ENCODE data around the gene ASCL2.

The ASCL2 gene

DNA sequence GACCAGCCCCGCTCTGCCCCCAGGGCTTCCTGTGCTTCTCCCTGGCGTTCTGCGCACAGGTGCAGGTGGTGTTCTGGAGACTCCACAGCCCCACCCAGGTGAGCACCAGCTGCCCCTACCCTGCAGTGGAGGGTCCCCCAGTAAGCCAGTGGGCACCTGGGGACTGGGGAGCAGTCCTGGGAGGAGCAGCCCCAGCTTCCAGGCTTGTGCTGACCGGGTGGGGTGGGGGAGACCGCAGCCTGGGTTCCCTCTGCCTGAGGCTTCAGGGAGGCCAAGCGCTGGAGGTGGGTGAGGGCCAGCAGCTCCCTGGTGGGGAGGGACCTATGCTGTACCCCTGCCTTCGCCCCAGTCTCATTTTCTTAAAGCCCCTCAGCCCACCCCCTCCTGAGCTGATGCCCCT, 38.3 kb upstream of the ASCL2 start:
- DNase-seq (ENCODE audit: low spot score): no peak

DNA sequence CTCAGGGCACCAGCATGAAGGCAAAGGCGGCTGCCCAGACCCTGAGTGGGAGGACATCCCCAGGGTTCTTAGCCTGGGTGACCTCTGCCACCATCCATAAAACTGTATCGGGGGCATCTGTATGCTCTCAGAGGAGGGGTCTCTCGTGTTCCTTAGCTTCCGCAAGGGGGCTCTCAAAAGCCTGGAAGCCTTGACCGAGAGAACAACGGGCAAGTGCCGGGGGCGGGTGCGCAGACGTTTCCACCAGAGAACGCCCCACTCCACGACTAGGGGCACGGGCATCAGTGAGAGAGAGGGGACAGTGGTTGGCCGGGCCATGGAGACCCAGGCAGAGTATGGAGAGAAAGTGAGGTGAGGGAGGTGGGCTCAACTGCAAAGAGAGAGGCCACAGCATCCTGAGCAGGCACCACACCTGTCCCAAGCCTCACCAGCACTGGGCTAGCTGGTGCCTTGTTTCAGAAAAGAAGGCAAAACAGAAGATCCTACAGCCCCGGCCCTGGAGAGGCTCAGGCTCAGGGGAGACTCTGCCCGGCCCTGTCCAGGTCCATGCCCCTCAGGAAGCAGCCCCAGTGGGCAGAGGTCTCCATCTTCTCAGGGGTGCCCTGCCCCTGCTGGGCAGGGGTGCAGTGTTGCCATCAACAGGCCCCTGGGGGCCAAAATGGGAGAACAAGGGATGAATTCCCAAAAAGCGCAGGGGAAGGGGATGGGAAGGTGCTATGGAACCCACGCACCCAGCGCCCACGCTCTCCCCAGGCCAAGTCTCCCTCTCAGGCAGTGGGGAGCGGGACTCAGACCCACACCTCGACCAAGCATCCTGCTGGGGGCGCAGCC, 37.3 kb upstream of the ASCL2 start:
- DNase-seq (ENCODE audit: low spot score): no peak

DNA sequence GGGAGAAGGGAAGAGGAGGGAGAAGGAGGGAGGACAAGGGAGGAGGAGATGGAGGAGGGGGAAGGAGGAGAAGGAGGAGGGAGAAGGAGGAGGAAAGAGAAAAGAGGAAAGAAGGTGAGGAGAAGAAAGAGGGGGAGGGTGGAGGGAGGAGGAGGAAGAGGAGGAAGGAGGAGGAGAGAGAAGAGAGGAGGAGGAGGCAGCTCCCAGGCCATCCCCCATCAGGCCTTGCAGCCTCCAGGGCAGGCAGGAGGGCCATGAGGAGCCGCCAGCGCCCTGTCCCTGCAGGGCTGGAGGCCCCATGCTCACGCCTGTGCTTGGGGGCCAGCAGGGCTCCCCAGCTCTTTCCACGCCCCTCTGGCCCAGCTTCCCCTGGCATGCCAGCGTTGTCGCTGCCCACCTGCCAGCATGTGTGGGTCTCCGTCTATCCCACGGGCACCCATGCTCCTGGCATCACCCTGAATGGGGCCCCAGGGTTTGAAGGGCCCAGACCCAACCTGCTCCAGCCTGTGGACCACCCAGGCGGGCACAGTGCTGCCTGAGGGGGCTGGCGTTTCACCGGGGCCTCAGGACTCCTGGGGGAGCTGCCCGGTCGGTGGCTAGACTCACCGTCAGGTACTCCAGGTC, 36.6 kb upstream of the ASCL2 start:
- DNase-seq (ENCODE audit: low spot score): peak; percentile 49

DNA sequence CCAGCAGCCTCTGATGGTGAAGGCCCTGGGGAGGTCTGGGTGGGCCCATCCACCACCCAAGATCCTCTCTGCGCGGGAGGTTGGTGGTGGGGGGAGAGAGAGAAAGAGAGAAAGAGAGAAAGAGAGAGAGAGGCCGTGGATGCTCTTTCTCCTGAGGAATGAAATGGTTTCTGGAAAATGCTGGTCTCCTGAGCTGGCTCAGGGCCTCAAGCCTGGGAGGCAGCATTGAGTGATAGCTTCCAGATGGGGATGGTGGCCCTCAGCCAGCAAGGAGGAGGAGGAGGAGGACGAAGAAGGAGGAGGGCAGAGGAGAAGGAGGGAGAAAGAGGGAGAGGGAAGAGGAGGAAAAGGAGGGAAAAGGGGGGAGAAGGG, 36.0 kb upstream of the ASCL2 start:
- peak; percentile 79 for DNase-seq (ENCODE audit: low spot score)

DNA sequence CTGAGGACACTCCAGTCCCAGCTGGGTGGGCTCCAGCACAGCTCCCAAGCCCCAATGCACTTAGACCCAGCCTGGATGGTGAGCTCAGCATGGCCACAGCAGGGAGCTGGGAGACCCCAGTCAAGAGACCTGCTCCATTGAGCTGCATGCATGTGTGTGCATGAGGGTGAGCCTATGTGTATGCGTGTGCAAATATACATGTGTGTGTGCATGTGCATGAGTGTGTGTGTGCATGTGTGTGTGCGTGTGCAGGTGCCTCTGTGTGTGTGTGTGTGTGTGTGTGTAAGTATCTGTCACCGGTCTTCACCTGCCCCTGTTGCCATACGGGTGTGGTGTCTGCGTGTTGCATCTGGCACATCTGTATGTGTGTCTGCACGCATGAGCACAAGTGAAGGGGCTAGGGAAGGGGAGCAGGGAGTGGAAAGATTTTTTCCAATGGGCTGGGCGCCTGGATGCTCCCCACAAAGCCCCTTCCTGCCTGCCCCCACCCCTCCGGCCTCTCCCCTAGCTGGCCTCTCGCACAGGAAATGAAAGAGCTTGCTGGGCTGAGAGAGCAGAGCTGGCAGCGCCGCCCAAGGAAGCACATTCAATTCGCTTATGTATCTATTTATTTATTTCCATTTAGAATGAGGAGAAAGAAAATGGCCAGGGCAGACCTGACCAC, 35.5 kb upstream of the ASCL2 start:
- DNase-seq (ENCODE audit: low spot score): no peak

DNA sequence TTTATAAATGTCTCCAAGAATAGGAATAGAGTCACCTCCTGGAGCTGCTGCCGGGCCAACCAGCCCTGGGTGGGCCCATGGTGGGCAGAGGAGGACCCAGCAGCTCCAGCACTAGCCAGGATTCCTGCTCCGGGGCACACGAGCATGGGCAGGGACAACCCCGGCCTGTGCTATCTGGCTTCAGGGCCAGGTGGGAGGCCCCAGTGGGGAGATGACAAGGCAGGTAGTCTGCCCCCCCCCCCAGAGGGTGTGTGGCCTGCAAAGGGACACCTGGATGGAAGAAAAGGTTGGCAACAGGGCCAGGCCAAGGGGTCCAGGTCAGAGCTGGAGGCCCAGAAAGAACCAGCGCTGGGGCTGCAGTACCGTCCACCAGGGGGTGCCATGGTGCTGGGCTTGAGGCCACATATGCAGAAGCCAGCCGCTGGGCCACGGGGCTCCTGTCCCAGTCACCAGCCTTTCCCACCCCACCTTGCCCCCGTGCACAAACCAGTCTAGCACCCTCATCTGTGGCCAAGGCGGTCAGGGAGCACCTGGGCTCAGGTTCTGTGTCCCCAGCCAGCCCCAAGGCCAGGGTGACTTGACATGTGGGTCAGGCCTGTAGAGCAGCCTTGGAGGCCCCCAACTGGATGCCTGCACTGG, 34.9 kb upstream of the ASCL2 start:
- peak; percentile 86 for DNase-seq (ENCODE audit: low spot score)

DNA sequence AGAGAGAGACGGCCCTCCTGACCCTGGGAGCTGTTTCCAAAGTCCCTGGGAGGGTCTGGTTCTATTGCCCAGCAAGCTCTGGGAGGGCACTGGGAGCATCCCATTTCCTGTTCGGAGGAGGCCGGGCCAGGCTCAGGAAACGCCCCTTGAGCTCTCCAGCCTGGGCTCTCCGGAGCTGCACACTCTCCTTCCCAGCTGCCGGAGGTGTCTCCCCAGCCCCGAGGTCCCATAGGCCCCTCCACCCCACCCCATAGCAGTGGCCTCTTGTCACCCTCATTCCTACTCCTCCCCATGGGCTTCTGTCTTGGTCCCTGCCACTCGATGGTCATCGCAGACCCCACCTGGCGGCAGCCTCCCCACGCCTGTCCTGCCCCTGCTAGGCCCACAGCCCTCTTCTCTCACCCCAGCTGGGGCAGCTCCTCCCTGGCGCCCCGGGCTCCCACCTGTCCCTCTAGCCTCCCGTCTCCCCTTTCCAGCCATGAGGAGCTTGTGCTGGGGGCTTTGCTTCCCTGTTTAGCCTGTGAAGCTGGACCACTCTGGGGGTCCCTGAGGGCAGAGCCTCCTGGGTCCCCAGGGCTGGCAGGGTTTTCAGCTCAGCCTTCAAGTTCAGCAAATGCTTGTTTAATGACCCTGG, 34.2 kb upstream of the ASCL2 start:
- DNase-seq (ENCODE audit: low spot score): no peak

DNA sequence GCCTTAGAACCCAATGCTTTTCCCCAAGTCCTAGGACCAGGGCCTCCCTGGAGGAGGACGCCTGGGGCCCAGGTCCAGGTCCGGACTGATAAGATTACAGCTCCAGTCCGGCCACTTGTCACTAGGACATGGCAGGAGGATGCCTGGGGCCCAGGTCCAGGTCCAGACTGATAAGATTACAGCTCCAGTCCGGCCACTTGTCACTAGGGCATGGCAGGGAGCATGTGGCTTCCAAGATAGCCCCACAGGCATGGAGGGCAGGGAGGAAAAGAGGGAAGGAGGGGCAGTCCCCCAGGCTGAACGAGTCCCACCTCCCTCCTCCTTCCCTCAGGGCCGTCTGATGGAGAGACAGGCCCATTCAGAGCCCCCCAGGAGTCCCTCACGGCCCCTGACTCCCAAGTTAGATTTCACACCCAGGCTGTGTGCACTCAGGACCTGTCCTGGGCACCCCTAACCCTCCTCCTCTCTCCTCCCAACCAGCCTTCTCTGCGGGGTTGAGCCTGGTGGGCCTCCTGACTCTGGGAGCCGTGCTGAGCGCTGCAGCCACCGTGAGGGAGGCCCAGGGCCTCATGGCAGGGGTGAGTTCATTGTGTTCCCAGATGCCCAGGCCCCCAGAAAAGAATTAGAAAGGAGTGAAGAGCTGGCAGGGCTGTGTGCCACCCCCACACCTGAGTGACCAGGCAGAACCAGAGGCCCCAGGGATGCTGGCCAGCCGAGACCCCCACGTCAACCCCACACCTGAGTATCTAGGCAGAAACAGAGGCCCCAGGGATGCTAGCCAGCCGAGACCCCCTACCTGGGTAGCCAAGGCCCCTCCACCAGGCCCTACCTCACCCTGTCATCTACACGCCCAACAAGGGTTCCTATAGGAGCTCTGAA, 33.5 kb upstream of the ASCL2 start:
- no peak for DNase-seq (ENCODE audit: low spot score)

DNA sequence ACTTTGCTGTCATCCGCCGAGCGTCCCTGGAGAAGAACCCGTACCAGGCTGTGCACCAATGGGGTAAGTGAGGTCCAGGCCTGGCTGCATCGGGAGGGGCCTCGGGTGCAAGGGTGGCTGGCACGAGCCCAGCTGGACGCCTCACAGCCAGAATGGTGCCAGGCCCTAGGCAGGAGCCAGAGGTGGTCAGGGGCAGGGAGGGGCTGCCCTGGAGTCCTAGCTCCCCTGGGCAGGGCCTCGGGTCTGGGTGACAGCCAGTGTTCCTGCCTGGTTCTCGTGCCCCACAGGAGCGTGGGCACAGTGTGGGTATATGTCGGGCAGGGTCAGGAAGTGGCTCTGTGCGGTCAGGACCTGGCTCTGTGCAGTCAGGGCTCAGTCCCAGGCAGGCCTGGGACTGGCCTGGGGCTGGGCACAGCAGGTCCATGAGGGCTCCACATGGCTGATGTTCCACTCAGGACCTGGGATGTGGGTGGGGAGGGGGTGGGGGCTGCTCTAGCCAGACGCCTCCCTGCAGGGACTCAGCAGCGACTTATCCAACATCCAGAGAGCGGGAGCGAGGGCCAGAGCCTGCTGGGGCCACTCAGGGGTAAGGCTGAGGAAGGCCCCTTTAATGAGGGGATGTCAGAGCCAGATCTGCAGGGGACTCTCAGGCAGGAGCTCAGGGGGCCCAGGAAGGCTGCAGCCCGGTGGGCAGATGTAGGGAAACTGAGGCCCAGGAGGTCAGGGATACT, 32.7 kb upstream of the ASCL2 start:
- no peak for DNase-seq (ENCODE audit: low spot score)

DNA sequence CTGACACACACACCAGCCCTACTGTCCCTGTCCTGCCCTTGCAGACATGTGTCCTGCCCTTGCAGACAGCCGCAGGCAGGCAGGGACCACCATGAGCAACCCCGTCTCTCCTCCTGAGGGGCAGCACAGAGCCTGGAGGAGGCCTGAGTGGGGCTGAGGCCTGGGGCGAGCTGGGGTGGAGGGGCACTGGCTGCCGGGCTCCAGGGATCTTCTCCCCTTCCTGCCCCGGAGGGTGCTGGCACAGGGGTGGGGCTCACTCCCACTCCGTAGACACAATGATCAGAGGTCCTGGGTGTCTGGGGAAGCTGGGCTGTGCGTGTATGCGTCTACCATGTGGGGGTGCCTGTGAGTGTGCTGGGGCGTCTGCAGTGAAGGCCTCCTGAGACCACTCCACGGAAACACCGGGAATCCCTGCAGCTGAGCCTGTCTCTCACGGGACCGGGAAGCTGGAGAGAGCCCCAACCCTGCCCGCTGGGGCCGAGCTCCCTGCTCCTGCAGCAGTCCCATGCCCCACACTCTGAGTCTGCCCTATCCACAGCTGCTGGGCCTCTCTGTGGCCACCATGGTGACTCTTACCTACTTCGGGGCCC, 32.0 kb upstream of the ASCL2 start:
- no peak for DNase-seq (ENCODE audit: low spot score)

DNA sequence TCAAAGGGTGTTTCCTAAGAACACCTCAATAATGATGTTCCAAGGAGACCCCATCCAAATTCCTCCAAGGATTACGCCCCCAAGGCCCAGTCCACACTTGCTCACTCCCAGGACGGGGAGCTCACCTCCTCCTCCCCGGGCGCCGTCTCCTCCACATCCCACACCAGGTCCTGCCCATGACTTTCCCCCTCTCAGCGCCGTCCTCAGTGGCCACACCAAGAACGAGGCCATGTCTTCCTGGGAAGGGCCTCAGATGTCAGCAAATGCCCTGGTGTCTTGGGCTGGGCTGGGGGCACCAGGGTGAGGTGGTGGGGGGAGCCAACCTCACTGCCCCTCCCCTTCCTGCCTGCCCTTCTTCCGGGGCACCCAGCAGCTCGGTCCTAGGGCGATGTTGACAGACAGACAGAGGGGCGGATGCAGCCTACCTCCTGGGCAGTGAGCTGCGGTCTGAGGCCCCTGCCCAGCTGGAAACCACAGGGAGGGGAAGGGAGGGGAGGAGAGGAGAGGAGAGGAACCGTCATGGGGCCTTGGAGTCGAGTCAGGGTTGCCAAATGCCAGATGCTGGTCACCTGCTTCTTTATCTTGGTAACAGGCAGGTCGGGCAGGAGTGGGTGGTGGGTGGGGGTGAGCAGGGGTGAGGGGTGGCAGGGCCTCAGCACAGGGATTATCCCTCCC, 31.4 kb upstream of the ASCL2 start, which contains the start of the genes C11orf21 and TSPAN32:
C11orf21 (minus strand) TSS at position 288 of the 675 bp plus-strand sequence; CDS start at position 178, 110 bp downstream.
TSPAN32 (plus strand) TSS at position 383 of the 675 bp plus-strand sequence; CDS start at position 520, 137 bp downstream.
- DNase-seq (ENCODE audit: low spot score): no peak

DNA sequence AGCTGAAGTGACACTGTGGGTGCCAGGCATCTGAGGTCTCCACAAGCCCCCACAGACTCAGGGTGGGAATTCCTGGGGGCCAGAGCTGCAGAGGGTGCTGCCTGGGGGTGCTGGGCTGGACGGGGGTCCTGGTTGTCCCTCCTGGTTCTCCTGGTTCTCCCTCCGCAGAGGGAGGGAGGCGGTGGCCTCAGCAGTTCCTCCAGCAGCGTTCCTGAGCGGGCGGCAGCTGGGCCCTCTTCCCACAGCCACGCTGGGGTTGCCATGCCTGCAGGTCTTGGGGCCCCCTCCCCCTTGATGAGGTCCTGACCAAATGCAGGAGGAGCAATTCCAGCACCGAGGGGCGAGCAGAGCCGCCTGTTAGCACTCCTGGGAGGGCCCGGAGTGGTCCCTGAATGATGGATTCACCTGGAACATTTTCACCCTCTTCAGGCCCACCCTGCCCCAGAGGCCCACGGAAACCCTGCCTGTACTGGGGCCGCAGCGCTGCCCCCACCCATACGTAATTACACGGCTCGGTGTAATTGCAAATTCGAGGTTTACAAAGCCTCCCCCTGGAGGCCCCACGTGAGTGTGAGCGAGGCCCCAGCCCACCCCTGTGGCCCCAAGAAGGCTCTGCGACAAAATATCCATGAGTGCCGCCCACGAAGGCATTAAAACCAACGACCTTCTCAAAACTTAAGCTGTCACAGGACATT, 30.7 kb upstream of the ASCL2 start:
- DNase-seq (ENCODE audit: low spot score): no peak

DNA sequence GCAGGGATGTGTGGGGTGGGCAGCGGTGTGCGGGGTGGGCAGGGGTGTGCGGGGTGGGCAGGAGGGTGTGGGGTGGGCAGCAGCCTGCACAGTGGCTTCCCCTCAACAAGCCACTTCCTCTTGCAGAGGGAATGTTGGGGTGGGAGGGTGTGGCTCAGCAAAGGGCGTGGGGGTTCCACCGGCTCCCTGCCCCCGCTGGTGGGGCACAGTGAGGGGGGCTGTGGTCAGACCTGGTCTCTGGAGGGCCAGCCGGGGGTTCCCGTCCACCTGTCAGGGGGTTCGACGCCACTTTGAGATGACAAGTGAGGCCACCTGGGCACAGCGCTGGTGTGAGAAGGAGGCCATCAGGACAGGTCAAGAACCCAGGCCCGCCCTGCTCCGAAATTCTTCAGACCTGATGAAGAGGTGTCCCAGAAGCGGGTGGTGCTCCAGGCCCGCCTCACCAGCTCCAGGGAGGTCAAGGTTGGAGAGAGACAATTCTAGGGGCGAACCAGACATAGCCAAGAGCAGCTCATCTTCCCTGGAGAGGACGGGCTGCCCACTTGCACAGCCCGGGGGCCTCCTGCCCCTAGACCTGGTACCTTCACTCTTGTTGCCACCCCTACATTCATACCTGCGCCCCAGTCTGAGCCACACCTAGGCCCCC, 30.0 kb upstream of the ASCL2 start:
- no peak for DNase-seq (ENCODE audit: low spot score)

DNA sequence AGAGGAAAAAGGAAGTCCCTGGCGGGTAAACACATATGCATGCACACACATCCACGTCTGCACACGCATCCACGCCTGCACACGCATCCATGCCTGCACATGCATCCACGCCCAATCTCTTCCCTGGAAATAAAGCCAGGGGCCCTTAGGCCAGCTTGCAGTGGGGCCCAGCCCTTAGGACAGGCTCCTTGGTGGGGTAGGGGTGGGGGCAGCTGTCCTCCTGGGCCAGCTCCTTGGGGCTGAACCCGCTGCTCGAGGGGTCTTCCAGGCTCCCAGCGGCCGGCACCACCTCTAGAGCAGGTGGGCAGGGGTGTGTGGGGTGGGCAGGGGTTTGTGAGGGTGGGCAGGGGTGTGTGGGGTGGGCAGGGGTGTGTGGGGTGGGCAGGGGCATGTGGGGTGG, 29.4 kb upstream of the ASCL2 start:
- no peak for DNase-seq (ENCODE audit: low spot score)

DNA sequence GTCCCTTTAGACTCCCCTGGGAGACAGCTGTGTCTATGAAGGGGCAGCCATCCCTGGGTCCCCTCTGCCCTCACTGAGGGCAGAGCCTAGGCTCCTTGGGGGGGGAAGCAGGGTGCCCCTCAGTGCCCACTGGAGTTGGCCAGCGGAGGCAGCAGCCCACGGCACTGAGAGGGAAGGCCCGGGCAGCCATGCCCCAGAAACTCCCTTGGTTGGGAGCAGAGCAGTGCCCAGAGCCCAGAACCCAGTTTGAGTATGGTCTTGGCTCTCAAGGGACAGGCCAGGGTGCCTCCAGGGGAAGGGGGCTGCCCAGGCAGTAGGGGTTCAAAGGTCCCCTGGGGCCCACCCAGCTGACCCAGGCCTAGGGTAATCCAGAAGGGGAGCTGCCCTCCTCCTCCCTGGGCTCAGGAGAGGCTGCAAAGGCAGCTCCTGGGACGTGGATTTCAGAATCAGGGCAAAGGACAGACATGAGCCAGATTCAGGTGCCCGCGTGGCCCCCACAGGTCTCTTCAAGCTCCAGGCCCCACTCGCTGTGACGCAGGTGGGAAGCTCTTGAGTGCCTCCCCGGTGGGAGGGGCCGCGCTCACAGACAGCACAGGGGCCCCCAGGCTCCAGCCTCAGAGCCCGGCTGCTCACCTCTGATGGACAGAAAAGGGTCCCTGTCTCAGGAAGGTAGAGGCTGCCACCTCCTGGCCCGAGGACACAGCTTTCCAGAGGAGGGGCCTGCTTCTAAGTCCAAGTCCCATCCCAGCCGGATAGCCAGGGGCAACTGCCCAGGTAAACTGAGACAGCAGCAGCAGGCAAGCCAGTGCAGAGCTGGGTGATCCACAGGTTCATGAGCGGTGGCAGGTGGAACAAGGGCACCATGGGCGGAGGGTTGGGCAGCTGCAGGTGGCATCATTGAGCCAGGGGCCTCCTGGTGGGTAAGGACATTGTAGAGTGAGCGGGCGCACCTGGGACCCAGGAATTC, 28.7 kb upstream of the ASCL2 start:
- no peak for DNase-seq (ENCODE audit: low spot score)

DNA sequence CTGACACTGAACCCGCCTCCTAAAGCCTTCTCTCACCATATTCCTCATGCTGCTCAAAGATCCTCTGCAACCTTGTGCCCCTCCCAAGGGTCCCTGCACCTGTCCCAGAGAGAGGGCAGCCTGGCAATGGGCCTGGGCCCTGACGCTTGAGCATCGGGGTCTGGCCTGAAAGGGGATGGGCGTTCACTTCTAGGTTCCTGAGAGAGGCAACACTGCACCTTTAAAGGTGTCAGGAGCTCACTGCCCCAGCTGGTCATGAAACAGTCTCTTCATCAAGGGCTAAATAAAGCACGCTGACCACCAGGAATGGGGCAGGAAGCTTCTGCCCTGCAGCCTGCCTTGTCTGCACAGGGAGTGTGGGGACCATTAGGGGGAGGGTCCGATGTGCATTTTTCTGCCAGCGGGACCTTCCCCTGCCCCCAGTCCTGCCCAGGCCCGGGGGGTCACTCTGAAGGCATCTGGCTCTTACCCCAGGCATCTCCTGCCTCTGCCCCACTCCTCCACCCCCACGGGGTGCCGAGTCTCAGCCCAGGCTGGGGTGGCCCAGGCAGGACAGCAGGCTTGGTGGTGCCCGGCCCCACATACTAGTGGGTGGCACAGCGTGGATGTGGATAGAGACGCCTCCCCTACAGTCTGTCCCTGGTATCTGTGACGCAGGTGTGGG, 27.9 kb upstream of the ASCL2 start:
- no peak for DNase-seq (ENCODE audit: low spot score)

Measured in AG20443 (cell line).